Smooth muscle cell (in vitro differentiated cells): ENCODE results near the gene MRPL30. TPM values are rescaled to one million over a fixed set of nuclear protein-coding genes. Genes with fewer than 3 reads are reported as not detected.
"Not testable (repeated sequence)": the region's sequence is repeated elsewhere in the genome, so short reads cannot be mapped to it uniquely, and the experiment has no call there.

ENCODE experiments used
- DNase-seq: peaks from one replicate; lab custom pipeline; 2025; ENCODE audit not compliant: unreplicated experiment; lab: John Stamatoyannopoulos, UW
- H2AFZ ChIP-seq: fragments of 200-600 bp; sonication (generic); 2 replicates; pipeline ENCODE4 v1.6.0; 2016; ENCODE audit warnings: antibody characterized with exemption, low read depth, mild to moderate bottlenecking
- H3F3A ChIP-seq: fragments of 200-600 bp; sonication (generic); 2 replicates; pipeline ENCODE4 v1.6.0; 2017; ENCODE audit warnings: antibody characterized with exemption, low read depth
- H3K27ac ChIP-seq: fragments of 200-600 bp; sonication (generic); 2 replicates; pipeline ENCODE4 v1.5.1; 2016; ENCODE audit warnings: low read depth, mild to moderate bottlenecking
- H3K27me3 ChIP-seq: fragments of 200-600 bp; sonication (generic); 2 replicates; pipeline ENCODE4 v1.6.1; 2016; ENCODE audit warnings: low read depth, mild to moderate bottlenecking
- H3K36me3 ChIP-seq: fragments of 200-600 bp; sonication (generic); 2 replicates; pipeline ENCODE4 v1.5.1; 2016; ENCODE audit warnings: low read depth
- H3K4me1 ChIP-seq: fragments of 200-600 bp; sonication (generic); 2 replicates; pipeline ENCODE4 v1.5.1; 2016; ENCODE audit warnings: low read depth
- H3K4me2 ChIP-seq: fragments of 200-600 bp; sonication (generic); 2 replicates; pipeline ENCODE4 v1.6.0; 2016; ENCODE audit warnings: mild to moderate bottlenecking
- H3K4me3 ChIP-seq: fragments of 200-600 bp; sonication (generic); 2 replicates; pipeline ENCODE4 v1.5.1; 2016; ENCODE audit warnings: mild to moderate bottlenecking
- H3K79me2 ChIP-seq: fragments of 200-600 bp; sonication (generic); 2 replicates; pipeline ENCODE4 v1.6.0; 2016; ENCODE audit warnings: low read depth, mild to moderate bottlenecking
- H3K9ac ChIP-seq: fragments of 200-600 bp; sonication (generic); 2 replicates; pipeline ENCODE4 v1.6.0; 2016; ENCODE audit warnings: low read depth
- H3K9me3 ChIP-seq: fragments of 200-600 bp; sonication (generic); replicated peaks from 2 replicates; pipeline ENCODE4 v1.5.1; 2016; ENCODE audit warnings: low read depth
- H4K20me1 ChIP-seq: fragments of 200-600 bp; sonication (generic); 2 replicates; pipeline ENCODE4 v1.6.0; 2016; ENCODE audit warnings: low read depth
- CTCF ChIP-seq: fragments of 200-600 bp; sonication (generic); IDR thresholded peaks from 2 replicates; pipeline ENCODE4 v1.5.1; 2017; ENCODE audit warnings: borderline replicate concordance, mild to moderate bottlenecking, antibody characterized with exemption; ENCODE audit not compliant: insufficient read depth, poor library complexity, severe bottlenecking
- WGBS: methylation state at CpG from one replicate; pipeline ENCODE4 v1.1.7; 2016; ENCODE audit warnings: low lambda C conversion rate; 5-methylcytosine and 5-hydroxymethylcytosine counted together
- polyA plus RNA-seq: library from polyadenylated mRNA; unstranded; fragments of >200 nt; fragmentation: Nextera tagmentation; extraction: Ambion mirVana; gene quantifications from 2 replicates; pipeline ENCODE4 v1.2.1, GENCODE V29; 2016
- total RNA-seq: library from RNA; depleted of rRNA; stranded (reverse); fragments of >200 nt; gene quantifications from 2 replicates; pipeline ENCODE4 v1.2.3, GENCODE V29; 2014

Gene MRPL30
- total and polyA plus RNA-seq, 2 experiments from 2014 or later = 18.8 to 23.1 TPM

GRCh38 chr2:99205491-99205890, 24.5 kb downstream of the MRPL30 start:
- no peak for DNase-seq
- no peaks in the 10 kb centered on the region for H3K79me2 ChIP-seq
- H3K4me1 ChIP-seq = no peaks in the 10 kb centered on the region
- 93% methylated on average over 5 of the region's 5 CpGs for WGBS
- no peaks in the 10 kb centered on the region for H3K36me3 ChIP-seq
- H3K9me3 ChIP-seq = no peaks in the 10 kb centered on the region
- TF ChIP-seq CTCF = no peak
- no peaks in the 10 kb centered on the region for H3F3A ChIP-seq
- H3K27me3 ChIP-seq = no peaks in the 10 kb centered on the region
- no peak overlapping the region for H3K4me2 ChIP-seq
- no peaks in the 10 kb centered on the region for H4K20me1 ChIP-seq
- H3K4me3 ChIP-seq = no peak overlapping the region
- no peak overlapping the region for H3K27ac ChIP-seq
- H2AFZ ChIP-seq = no peak overlapping the region
- no peak overlapping the region for H3K9ac ChIP-seq

- 97% methylated on average over 2 of the region's 2 CpGs for WGBS
- Histone ChIP-seq H3K79me2 (no peaks in the 10 kb centered on the region), H3K4me2 (no peak overlapping the region)
Observed at GRCh38 chr2:99216096-99216495, 35.1 kb downstream of the MRPL30 start.

GRCh38 chr2:99217929-99218501, 37.0 kb downstream of the MRPL30 start:
- H4K20me1 ChIP-seq = no peaks in the 10 kb centered on the region

More at GRCh38 chr2:99216096-99216495, 35.1 kb downstream of the MRPL30 start:
- no peaks in the 10 kb centered on the region for H3K9me3 ChIP-seq
- no peaks in the 10 kb centered on the region for H3F3A ChIP-seq
- TF ChIP-seq CTCF = no peak
- no peaks in the 10 kb centered on the region for H3K4me1 ChIP-seq
- no peaks in the 10 kb centered on the region for H4K20me1 ChIP-seq
- DNase-seq = no peak
- no peaks in the 10 kb centered on the region for H3K27me3 ChIP-seq
- no peak overlapping the region for H3K27ac ChIP-seq
- H3K9ac ChIP-seq = no peak overlapping the region
- no peak overlapping the region for H2AFZ ChIP-seq
- H3K36me3 ChIP-seq = no peaks in the 10 kb centered on the region
- no peak overlapping the region for H3K4me3 ChIP-seq

GRCh38 chr2:99233177-99233576, 52.2 kb downstream of the MRPL30 start:
- not testable (repeated sequence) for H3K27ac ChIP-seq, H3K27me3 ChIP-seq, H3K79me2 ChIP-seq, H4K20me1 ChIP-seq, H3K4me1 ChIP-seq, DNase-seq, H3K9me3 ChIP-seq, H3K9ac ChIP-seq, H3F3A ChIP-seq, H3K4me3 ChIP-seq, H3K4me2 ChIP-seq, H3K36me3 ChIP-seq, H2AFZ ChIP-seq

More at GRCh38 chr2:99217929-99218501, 37.0 kb downstream of the MRPL30 start:
- WGBS = 63% methylated on average over 4 of the region's 4 CpGs
- Histone ChIP-seq H3K4me2 (no peak overlapping the region), H3K27ac (no peak overlapping the region), H3K4me1 (no peaks in the 10 kb centered on the region), H3K27me3 (no peaks in the 10 kb centered on the region), H3K9me3 (no peaks in the 10 kb centered on the region), H3K36me3 (no peaks in the 10 kb centered on the region), H3K79me2 (no peaks in the 10 kb centered on the region), H3K4me3 (no peak overlapping the region), H3K9ac (no peak overlapping the region), H2AFZ (no peak overlapping the region), H3F3A (no peaks in the 10 kb centered on the region)
- no peak for DNase-seq
- TF ChIP-seq CTCF = no peak
